HG02970 (cell line): ENCODE measurements around the gene MMP24.
"Not testable (repeated sequence)": the region's sequence is repeated elsewhere in the genome, so short reads cannot be mapped to it uniquely, and the experiment has no call there.

Experiments
- ATAC-seq: cut with Tn5 transposase; IDR thresholded peaks from one replicate; pipeline ENCODE4 v1.9.1; 2021; ENCODE audit warnings: mild to moderate bottlenecking, moderate library complexity, moderate number of reproducible peaks; ENCODE audit not compliant: unreplicated experiment, low FRiP score

The MMP24 gene

GRCh38 chr20:35305682-35306556 lies 79.4 kb downstream of the MMP24 start:
- ATAC-seq, result no peak

- no peak for ATAC-seq
Measured at GRCh38 chr20:35306931-35307517, 80.5 kb downstream of the MMP24 start.

GRCh38 chr20:35307666-35308653 lies 81.5 kb downstream of the MMP24 start:
- no peak for ATAC-seq

GRCh38 chr20:35311409-35311808 lies 84.9 kb downstream of the MMP24 start:
- no peak for ATAC-seq

- ATAC-seq, result no peak
Measured at GRCh38 chr20:35311822-35312221, 85.3 kb downstream of the MMP24 start.

- ATAC-seq, result no peak
Measured at GRCh38 chr20:35312318-35312717, 85.8 kb downstream of the MMP24 start.

GRCh38 chr20:35314816-35315631 lies 88.5 kb downstream of the MMP24 start:
- ATAC-seq, result no peak

GRCh38 chr20:35315632-35316020 lies 89.1 kb downstream of the MMP24 start:
- not testable (repeated sequence) for ATAC-seq

GRCh38 chr20:35316086-35316485 lies 89.6 kb downstream of the MMP24 start:
- ATAC-seq, result no peak

GRCh38 chr20:35317416-35318210 lies 91.1 kb downstream of the MMP24 start:
- no peak for ATAC-seq

- no peak for ATAC-seq
Measured at GRCh38 chr20:35318502-35319157, 92.1 kb downstream of the MMP24 start.

GRCh38 chr20:35319192-35319870 lies 92.8 kb downstream of the MMP24 start:
- ATAC-seq, result no peak

GRCh38 chr20:35319871-35320197 lies 93.3 kb downstream of the MMP24 start:
- ATAC-seq, result no peak

GRCh38 chr20:35320396-35321126 lies 94.1 kb downstream of the MMP24 start:
- no peak for ATAC-seq

- no peak for ATAC-seq
Measured at GRCh38 chr20:35325401-35325800, 98.9 kb downstream of the MMP24 start.

- no peak for ATAC-seq
Measured at GRCh38 chr20:35326021-35326739, 99.7 kb downstream of the MMP24 start.
